Esophagus squamous epithelium (tissue), 4 donors: ENCODE results near the gene FNDC8.

Experiments
- CTCF ChIP-seq, 6 experiments: fragments of 450-650 bp in 4 of 6; fragments of 200-600 bp in 2 of 6; sonication (generic) in 2 of 6; IDR thresholded peaks; one replicate each; pipeline ENCODE4 v1.5.1; 2016 to 2019; ENCODE audit warnings: antibody characterized with exemption in 6 of 6, mild to moderate bottlenecking in 4 of 6, moderate library complexity in 4 of 6
- POLR2A ChIP-seq, 4 donors: fragments of 450-650 bp; IDR thresholded peaks; one replicate each; pipeline ENCODE4 v1.6.1; 2017; ENCODE audit warnings: antibody characterized with exemption in 4 of 4, mild to moderate bottlenecking in 4 of 4, moderate library complexity in 3 of 4

GRCh38 chr17:35088881-35089585 lies 32.4 kb upstream of the FNDC8 start:
- TF ChIP-seq POLR2A (IDR thresholded peaks at IDR 0.05) (peak in 2 of 4 donors; percentile 46 to 77), CTCF (IDR thresholded peaks at IDR 0.05) (peak; percentile 72 to 95 (median 92))
